Measurements from ENCODE around the gene CDK14.
A peak's percentile ranks its signal among the peaks of the same experiment; 100 is the strongest.

Gene CDK14

DNA sequence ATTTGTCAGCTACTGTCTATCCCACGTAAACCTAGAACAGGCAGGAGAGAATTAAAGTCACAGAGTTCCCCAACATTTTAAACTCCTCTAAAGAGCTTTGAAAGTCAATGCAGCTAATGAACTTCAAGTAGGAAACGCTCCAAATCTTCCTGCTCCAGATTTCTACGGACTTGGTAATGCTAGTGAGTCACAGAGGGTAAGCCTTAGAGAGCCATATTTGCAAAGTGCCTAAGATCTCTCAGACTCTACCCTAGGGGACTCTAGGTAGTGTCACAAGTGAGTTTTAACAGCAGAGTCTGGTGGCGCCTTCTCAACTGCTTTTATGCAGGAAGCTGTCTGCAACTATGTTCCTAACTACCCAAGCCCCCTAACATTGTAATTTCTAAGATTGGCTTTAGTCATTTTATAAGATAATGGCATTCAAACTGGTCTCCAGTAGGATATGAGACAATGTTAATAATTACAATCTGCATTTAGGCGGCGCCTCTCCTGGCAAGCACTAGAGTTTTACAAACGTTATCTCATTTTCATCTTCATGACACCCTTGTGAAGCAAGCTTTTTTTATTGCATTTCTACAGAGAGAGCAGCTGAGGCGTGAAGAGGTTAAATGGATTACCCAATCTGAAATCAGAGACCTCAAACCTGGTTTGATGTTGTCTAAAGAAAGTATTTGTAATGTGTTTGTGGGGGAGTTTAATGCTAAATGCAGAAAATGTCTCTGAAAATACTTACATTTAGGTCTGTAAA is 646.1 kb downstream of the CDK14 start:
- DNase-seq, result no peak

DNA sequence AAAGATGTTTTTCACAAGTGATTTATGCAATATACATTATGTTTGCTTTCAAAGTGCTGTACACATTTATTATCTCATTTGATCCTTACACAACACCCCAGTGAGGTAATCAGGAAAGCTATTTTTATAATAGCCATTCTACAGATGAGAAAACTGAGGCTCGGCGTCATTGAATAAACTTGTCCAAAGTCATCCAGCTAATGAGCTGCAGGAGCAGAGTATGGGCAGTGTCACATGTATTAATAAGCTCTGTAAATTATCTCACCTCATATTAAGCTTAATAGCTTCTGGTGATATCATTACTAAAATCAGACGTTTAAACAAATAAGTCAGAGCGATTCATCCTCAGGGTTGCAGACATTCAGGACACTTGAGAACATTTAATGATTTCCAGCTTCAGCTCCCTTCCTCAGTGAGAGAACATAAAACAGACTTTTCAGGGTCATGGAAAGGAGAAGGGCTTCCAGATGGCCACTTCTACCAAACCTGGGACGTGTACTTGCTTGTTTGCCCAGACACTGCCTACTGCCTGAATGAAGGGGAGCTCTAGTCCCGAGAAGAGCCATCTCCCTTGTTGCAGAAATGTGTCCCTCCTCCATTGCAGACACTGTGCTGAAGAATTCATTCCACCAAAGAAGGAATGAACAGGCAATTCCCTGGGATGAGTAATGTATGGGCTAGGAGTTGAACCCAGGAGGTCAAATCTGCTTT is 647.6 kb downstream of the CDK14 start:
- DNase-seq, result no peak

DNA sequence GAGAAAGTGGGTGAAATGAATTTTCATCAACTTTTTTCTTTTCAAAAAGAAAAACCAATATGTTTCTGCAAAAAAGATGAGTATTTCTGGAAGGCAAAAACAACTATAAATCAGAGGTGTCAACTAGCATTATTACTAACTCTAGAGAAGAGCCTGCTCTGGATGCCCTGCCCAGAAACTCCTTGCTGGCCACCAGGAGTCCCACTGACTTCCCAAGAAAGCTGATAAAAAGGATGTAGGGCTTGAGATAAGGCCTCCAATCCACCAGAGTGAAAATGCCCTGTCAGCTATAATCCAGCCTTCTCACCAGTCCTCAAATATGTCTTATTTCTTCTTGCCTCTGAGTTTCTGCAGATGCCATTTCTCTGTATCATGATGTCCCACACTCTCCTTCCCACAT is 651.4 kb downstream of the CDK14 start:
- no peak for DNase-seq

GRCh38 chr7:91248996-91249395 is 652.9 kb downstream of the CDK14 start:
- DNase-seq, result peak in 1 of 2 experiments; percentile 11

- DNase-seq, result no peak
Observed at GRCh38 chr7:91249506-91250233, 653.5 kb downstream of the CDK14 start.

- no peak for DNase-seq
Observed at GRCh38 chr7:91250706-91251105, 654.6 kb downstream of the CDK14 start.

GRCh38 chr7:91251877-91252276 is 655.8 kb downstream of the CDK14 start:
- DNase-seq, result no peak

Data from NCI-H446 (cell line).